Left forelimb (tissue), 1 donor: ENCODE data around the gene PRUNE2.

ENCODE experiments used
- DNase-seq: peaks from one replicate; pipeline ENCODE4 v3.0.0-alpha.2; 2018; ENCODE audit warnings: low spot score

Gene PRUNE2

DNA sequence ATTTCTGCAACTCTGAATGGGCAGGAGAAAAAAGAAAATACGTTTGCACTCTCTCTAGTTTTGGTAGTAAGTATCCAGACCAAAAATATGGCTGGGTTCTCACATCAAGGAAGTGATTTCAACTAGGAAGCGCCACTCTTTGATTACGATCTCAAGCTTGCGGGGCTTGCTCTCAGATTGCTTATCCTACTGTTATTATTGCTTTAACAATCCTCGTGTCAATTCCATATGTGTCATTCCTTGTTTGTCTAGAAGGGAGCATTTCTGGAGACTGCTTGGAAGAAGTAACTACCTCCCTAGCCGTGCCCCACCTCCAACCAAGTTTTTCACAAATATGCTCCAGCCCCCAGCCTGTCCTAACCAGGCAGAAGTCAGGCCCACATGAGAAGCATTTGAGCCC, 3.5 kb downstream of the PRUNE2 start:
- DNase-seq: no peak

DNA sequence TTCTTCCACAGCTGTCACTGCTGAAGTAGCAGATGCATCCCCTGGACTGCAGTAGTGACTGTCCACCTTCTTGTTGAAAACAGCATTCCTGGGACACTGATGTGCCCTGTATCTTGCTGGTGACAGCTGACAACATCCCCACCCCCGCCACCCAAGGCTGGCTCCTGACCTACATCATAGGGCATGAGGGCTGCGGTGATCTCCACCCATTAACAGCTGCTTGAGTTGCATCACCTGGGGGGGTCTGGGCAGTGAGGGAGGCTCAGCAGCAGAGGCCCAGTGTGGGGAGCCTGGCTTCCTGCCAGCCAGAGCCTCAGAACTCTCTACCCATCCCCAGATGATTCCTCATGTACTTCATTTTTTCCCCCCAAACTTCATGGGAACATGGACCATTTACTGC, 4.1 kb downstream of the PRUNE2 start:
- no peak for DNase-seq

DNA sequence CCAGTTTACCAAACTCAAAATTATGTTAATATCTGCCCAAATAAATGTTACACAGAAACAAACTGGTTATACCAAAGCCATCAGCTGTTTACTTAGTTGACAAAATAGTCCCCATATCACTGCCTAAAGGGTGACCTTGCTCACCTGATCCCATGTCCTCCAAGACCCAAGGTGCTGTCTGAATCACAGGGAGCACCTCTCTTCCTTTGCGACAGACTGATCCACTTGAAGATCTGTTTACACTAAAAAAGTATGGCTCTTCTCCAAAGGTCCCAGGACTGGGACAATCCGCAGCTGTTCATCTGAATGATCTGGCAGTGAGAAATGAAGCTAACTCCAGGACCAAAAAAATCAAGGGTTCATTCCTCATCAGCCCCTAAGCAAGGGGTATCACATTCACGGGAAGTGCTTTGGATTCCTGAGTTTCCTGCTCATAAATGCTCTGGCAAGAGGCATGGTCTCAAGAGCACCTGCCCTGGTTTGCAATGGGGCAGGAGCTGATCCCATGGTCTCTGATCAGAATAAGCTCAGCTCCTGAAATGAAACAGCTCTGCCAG, 5.0 kb downstream of the PRUNE2 start:
- no peak for DNase-seq

DNA sequence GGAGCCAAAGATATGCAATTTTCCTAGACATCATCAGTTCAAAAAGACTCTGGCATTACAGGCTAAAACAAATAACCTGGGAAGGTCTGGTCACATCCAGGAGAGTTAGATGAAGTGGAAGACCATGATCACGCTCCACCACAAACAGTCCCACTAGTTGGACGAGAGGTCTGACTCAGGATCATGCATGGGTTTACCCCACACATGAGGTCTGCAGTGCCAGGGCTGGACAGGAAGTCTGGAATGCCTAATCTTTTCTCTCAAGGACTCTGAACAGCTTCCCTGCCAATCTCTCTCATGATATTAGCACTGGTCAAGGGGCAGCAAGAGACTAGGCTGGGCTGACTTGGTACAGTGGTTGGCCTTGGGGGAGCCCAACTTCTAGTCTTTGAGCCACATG, 7.1 kb downstream of the PRUNE2 start:
- no peak for DNase-seq

DNA sequence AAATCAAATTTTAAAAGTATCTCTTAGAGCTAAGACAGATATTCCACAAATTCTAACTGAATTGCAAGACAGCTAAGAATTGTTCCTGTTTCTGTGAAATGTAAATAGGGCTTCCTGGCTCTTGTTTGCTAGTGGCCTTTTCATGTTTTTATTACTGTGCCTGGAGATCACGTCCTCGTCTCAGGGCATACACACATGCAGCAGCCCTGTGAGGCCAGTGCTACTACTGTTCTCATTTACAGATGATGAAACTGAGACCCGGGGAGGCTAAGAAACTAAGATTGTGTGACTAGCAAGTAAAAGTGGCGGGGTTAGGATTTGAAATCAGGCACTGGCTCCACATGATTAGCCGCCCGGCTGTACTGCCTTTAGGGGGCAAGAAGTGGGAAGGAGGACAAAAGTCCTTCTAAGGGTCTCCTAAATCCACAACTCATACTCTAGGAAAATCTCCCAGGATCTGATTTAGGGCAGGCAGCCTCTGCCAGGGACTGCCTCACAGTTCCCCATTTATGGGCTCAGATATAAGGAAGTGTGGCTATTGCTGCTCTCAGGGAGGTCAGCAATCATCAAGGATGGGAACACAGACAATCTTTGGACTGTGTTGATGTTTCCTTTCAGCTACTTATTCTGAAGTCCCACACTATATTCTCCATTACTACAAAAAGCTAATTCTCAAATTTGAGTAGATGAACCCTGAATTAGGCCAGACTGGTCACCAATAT, 7.9 kb downstream of the PRUNE2 start:
- no peak for DNase-seq

DNA sequence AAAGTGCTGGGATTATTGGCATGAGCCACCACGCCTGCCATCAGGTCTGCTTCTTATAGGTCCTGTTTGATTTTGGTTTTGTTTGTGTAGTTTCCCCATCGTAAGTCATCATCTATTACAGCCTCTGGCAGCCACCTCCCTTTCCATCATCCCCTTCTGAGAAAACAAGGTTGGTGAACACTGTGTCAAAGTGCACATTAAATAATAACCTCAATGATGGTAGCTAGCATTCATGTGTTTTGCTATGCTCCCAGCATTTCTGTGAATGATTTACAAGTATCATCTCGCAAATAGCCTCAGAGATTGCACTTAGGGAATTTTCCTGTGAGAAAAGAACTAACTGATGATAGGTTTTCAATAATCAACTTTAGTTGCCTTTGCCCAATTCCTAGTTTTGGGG, 9.9 kb downstream of the PRUNE2 start:
- no peak for DNase-seq

DNA sequence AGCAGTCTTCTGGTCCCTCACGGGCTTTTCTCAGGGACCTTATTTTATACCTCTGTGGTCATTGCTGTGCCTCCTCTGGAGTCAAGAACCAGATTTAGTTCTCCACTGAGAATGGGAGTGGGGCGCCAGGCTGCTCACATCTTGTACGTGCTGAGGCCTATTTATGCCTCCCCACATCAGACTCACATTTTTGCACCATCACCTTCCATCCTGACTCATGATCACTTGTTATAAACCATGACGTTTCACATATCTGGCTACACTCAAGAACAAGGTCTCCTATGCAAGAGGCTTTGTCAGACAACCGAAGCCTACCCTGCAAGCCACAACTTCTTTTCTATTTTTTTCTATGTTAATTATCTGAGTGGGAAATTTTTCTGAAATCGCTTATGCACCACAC, 10.7 kb downstream of the PRUNE2 start:
- no peak for DNase-seq

DNA sequence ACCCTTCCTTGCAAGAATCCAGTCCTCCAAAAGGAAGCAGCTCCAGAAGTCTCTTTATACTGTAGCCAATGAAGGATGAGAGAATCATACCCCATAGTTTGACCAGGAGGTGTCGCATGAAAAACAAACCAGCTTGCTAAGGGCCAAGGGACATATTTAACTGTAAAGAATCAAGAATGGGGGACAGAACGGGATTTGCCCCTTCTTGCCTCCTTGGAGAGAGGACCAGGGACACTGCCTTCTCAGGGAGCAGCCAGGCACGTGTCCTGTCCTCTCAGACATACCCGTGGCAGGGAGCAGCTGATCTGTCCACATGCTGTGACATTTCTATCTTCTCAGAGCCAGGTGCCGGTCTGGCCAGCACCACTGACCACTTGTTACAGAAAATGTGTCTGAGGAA, 11.7 kb downstream of the PRUNE2 start:
- DNase-seq: no peak

DNA sequence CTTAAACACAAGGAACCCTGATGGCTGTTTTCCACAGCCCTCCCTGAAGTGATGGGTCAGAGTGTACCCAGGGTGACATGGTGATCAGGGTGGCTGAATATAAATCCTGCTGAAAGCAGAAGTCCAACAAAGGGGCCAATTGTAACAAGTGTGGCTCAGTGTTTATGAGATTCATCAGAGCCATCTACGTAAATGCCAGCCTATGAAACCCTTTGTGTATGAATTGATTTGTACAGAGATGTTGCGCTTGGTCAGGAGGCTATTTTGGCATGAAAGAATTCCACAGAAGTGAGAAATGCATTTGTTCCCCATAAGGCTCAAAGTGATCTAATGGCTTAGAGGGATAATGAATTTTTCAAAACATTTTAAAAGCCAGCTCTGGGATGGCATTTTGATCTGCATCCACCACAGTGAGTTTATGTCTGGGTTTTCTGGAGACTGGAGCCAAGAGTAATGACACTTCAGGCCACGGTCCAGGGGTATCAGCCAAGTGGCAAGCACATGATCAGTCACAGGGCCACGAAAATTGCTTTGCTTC, 12.4 kb downstream of the PRUNE2 start:
- DNase-seq: no peak

DNA sequence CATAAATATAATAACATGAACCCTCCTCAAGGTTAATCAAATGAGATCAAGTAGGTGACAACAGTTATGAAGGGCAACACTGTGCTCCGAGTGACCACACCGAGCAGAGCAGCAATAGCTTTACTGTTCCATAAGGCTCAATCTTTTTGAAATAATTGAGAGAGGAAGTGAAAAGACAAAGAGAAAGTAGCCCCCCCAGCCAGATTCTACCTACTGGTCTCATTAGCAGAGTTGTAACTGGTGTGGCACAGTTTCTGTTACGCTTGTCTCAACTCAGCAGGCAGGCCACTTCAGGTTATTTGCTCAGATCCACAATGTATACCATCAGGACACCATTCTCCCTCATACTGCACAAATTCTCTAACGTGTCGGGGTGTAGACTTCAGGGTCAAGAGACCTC, 14.0 kb downstream of the PRUNE2 start:
- DNase-seq: no peak

DNA sequence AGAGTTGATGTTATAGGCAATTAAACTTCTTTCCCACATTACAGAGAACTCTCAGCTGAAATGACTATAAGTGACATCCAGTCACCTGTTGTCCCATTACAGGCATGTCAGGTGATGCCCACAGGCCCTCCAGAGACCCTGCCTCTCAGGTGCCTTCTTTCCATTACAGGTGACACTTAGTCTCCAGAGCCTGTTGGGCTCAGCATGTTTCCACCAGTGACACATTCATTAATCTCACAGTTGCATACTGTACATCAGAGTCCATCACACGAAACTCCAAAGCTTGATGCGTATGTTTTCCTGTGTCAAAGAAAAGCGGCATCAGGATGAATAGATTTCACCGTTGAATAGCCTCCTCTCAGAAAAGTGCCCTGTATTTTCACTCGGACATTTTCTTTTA, 14.6 kb downstream of the PRUNE2 start:
- no peak for DNase-seq

DNA sequence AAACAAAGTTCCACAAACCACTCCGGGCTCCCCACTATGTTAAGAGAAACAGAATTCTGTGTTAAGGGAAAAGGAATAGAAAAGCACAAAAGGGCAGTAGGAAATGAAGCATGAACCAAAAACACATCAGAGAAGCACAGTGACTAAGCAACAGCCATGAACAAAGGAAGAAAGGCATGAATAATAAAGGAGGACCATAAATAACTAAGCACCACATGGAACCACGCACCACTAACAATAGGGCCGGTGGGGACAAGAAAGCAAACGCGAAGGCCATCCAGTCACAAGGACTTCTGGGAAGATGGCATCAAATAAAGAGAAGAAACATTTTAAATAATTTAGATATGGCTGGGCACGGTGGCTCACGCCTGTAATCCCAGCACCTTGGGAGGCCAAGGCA, 18.0 kb downstream of the PRUNE2 start:
- DNase-seq: no peak

DNA sequence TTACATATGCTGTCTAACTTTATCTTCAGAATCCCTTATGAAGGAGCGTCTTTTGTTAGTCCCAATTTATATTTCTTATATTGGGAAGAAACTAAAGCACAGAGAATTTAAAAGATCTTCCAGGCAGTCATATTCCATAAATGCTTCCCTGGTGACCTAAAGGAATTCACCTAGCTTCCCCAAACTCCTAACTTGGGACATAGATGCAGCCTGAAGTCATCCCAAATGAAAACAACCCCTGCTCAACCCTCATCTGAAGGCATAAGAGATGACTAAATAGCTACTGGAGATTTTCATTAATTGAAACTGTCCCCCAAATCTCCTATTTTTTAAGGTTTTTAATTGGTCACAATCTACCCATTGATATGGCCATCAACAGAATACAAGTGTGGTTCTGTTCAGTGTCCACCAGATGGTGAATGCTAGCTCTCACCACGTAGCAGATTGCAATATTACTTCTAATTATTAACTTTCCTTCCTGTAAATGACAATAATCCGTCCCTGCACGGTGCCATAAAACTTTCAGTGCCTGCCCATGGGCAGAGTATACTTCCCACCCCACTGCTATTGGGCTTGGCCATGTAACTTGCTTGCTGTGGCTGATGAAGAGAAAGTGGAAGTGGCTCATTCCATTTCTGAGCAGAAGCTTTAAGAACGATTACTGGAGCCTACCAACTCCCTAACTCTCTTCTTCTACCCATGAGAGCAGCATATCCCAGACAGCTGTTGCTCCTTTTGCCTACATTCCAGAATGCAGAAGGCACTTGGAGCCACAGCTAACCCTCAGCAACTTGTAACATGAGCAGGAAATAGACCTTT, 18.7 kb downstream of the PRUNE2 start:
- no peak for DNase-seq

DNA sequence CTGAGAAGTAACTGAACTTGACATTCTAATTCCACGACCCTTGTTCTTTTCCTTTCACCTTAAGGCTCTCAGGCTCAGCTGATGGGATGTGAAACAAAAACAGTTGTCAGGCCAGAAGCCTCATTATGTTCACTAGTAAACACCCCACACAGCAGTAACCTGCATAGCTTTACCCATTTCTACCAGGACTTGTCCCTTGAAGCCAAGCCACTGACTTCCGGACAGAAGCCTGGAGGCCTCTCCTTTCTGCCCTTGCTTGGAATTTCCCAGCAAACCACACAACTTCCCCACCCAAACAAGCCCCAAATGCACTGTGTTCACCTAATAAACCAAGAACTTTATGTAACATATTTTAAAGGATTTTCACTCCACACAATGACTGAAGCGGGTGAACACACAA, 19.6 kb downstream of the PRUNE2 start:
- DNase-seq: no peak

DNA sequence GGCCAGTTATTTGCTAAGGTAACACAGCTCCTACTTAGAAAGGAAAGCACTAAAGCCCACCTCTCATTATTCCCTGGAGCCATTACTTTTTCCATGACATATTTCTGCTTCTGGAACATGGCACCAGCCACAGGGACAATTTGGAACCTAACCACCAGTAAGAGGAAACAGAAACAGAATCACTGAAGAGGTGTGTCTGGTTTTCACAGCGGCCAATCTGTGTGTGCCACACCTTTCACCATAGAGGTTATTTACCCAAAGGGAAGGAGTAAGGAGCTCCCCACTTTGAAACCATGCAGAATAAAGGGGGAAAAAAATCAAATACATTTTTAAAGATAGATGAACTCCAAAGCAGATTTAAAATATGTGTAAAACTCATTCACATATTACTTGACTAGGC, 21.1 kb downstream of the PRUNE2 start:
- no peak for DNase-seq

DNA sequence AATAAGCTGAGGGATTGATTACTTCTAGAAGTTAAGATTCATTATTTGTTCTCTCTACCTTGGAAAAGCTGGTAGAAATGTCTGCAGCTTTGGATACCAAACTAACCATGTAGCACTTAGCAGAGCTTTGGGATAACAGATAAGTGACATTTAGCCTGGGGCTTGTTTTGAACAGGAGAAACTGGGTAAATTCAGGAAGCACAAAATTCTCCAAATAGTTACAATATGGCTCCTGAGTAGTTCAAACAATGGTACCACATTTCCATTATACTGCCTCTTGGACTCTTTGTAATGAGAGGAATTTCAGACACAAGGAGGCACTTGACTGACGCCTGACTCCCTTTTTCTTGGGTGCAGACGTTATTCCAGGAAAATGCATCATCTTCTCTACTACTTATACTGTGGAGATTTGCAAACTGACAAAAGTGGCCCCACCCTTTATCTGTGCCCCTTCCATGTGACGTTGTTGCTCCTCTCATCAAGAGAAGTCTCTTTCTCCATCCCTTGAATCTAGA, 22.5 kb downstream of the PRUNE2 start:
- no peak for DNase-seq

DNA sequence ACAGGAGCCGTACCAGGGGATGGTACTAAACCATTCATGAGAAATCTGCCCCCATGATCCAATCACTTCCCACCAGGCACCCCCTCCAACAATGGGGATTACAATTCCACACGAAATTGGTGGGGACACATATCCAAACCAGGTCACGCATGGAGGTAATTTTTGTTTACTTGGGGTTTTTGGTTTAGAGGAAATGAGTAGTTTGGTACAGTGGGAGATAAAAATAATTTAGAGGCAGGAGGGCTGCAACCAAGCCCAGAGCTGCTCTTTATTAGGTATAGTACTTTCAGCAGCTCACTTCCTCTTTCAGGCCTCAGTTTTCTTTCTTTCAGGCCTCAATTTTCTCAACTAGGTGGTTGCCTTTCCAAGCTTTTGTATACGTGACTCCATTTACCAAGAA, 23.2 kb downstream of the PRUNE2 start:
- DNase-seq: no peak

DNA sequence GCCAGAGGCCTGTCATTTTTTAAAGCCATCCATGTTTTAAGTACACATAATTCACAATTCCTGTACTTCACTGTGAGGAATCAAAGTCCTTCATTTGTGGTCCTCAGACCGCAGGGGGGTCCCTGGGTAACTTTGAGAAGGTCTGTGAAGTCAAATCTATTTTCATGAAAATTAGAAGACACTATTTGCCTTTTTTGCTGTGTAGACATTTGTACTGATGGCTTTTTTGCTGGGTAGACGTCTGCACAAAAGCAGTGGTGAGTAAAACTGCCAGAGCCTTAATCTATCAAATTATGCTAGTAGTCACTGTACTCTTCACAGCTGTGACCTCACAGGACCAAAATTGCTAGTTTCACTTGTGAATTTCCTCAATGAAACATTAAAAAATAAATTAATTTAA, 25.7 kb downstream of the PRUNE2 start:
- no peak for DNase-seq

DNA sequence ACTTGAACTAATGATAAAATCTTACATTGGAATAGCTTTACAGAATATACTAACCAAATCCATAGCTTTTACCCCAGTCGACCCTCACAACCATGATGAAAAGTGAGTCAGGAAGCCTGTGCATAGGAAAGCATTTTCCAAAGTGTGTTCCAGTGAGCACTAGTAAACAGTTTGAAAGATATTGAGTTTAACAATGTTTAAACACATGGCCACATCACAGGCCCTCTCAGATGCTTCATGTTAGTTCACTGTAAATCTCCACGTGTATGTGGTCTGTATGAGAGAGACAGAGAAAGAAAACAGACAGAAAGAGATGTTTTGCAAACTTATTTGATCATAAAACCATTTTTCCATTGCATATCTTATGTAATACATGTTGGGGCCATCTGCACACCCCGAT, 27.0 kb downstream of the PRUNE2 start:
- no peak for DNase-seq

DNA sequence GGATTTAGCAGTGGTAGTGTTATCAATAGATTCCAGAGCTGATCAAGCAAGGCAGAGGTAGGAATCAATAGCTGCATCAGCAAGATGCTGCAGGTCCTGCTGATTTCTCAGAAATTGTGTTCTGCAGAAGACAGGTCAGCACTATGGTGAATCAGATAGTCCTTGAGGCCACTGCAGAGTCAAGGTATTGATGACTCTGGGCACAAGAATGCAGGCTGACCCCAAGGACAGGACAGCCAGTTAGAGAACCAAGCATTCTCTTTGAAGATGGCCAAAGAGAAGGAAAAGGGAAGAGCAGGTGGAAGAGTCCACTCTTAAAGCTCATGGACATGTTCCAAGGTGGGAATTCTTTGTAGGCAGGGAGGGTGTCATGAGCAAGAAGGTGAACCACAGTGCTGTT, 28.0 kb downstream of the PRUNE2 start:
- DNase-seq: no peak

DNA sequence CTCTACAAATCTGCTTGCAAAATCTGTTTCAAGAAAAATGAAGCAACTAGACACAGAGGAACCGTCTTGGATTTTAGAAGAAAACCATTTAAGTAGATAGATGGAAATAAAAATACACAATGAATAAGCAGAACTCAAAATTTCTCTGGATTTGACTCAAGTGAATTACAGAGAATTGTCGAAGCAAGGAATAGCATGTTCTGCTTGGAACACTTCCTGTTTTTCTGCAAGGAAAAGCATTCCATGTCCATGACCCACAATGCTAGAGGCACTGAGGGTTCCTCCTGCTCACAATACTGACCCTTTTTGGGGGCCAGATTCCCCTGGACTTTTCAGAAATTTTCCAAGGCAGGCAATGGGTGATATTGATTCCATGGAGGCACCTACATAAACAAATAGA, 29.8 kb downstream of the PRUNE2 start:
- DNase-seq: no peak

DNA sequence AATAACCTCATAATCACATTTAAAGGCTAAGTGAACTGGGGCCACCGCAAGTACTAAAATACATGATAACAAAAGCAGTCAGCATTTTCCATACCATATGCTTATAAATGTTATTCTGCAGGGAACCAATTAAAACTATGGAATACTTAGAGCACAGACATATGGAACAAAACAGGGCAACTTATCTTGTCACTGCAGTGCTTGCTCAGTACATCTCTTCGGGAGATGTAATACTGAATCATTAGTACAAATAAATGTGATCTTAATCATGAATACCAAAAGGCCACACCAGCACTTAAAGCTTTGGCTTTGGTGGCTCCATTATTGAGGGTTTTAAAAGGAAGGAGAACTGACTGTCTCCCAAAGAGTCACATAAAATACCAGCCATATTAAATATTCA, 32.1 kb downstream of the PRUNE2 start:
- no peak for DNase-seq
